ENCODE data around the gene LYZL1. TPM values are rescaled to one million over a fixed set of nuclear protein-coding genes. Genes with fewer than 3 reads are reported as not detected.

Gene LYZL1
- total RNA-seq, 1 experiment from 2014 or later, result not detected

- POLR2A ChIA-PET, result no interaction called here
- Histone ChIP-seq H3K4me1 (ENCODE audit: control insufficient read depth in 1 of 2, insufficient read depth in 2 of 2, low read length in 2 of 2) (no peaks in the 10 kb centered on the region), H3K9ac (ENCODE audit: low read length) (no peak overlapping the region), H3K36me3 (ENCODE audit: control insufficient read depth in 1 of 2, insufficient read depth in 2 of 2, low read length in 2 of 2) (no peaks in the 10 kb centered on the region), H3K27ac (ENCODE audit: low read depth, low read length) (no peak overlapping the region), H3K9me3 (ENCODE audit: control insufficient read depth in 1 of 2, insufficient read depth in 1 of 2, low read depth in 1 of 2, low read length in 2 of 2) (no peaks in the 10 kb centered on the region), H2AFZ (ENCODE audit: low read depth, low read length, poor library complexity, severe bottlenecking) (no peak overlapping the region), H3K4me3 (replicated peaks in 1 of 2; ENCODE audit: low read depth in 1 of 2, low read length in 2 of 2) (no peak overlapping the region), H3K27me3 (ENCODE audit: insufficient read depth, low read length) (peaks cover 2% of the 10 kb centered on the region; the same call in 1 of the 2 replicates), H3K9me2 (ENCODE audit: insufficient read depth) (no peaks in the 10 kb centered on the region), H4K20me1 (ENCODE audit: insufficient read depth) (no peaks in the 10 kb centered on the region), H3K79me2 (ENCODE audit: insufficient read depth, low read length) (no peaks in the 10 kb centered on the region), H3K4me2 (ENCODE audit: low read length) (no peak overlapping the region)
- no peak for TF ChIP-seq ZFX (IDR thresholded peaks at IDR 0.05)
- no peak for TF ChIP-seq YY1 (IDR thresholded peaks at IDR 0.05; ENCODE audit: extremely low read depth, insufficient replicate concordance, low read depth, low read length)
- no peak for TF ChIP-seq EZH2 (IDR thresholded peaks at IDR 0.05)
- no peak for TF ChIP-seq SRF (IDR thresholded peaks at IDR 0.05; ENCODE audit: low read depth)
- no peak for TF ChIP-seq POLR2A (IDR thresholded peaks at IDR 0.05; ENCODE audit: borderline replicate concordance, extremely low read depth, insufficient read depth, insufficient read length)
- no peak for TF ChIP-seq REST (IDR thresholded peaks at IDR 0.05; ENCODE audit: low read depth)
- no peak for TF ChIP-seq RAD21 (IDR thresholded peaks at IDR 0.05; ENCODE audit: low read depth)
- TF ChIP-seq CEBPB (IDR thresholded peaks at IDR 0.05; ENCODE audit: low read depth), result no peak
- TF ChIP-seq SIN3A (IDR thresholded peaks at IDR 0.05; ENCODE audit: low read depth), result no peak
- TF ChIP-seq CTCF (IDR thresholded peaks at IDR 0.05 in 2 of 3, conservative IDR thresholded peaks at IDR 0.05 in 1 of 3; ENCODE audit: borderline replicate concordance in 1 of 3, insufficient read depth in 1 of 3, low read depth in 2 of 3, low read length in 2 of 3), result no peak
- TF ChIP-seq CBX3 (IDR thresholded peaks at IDR 0.05; ENCODE audit: low read depth), result no peak
- TF ChIP-seq, protein P1, sequence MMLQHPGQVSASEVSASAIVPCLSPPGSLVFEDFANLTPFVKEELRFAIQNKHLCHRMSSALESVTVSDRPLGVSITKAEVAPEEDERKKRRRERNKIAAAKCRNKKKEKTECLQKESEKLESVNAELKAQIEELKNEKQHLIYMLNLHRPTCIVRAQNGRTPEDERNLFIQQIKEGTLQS (IDR thresholded peaks at IDR 0.05), result no peak
- BruUV-seq (replicated peaks), result no TSS peak
- no peak for DNase-seq (ENCODE audit: low read depth, low spot score)
- no peak for ATAC-seq
- CTCF ChIA-PET, result no interaction called here
- RAD21 ChIA-PET (ENCODE audit: low non-redundant PET in 1 of 2, low total read pairs in 2 of 2, uncharacterized antibody in 2 of 2, unreplicated experiment in 2 of 2), result no interaction called here
- intact Hi-C loops (cut with micrococcal nuclease), result no loop called here
These were observed 37.4 kb downstream of the LYZL1 start for GRCh38 chr10:29326299-29326698.
